HCT116 (cell line): ENCODE results near the gene EEF1AKMT4. TPM values are rescaled to one million over a fixed set of nuclear protein-coding genes. Genes with fewer than 3 reads are reported as not detected.

ENCODE experiments used
- ATAC-seq: fragments of 200-7000 bp; cut with Tn5 transposase; 2 replicates; pipeline ENCODE4 v1.9.1; 2020; ENCODE audit warnings: mild to moderate bottlenecking, moderate library complexity
- BruUV-seq: library from RNA; stranded (reverse); fragments of 400-500 nt; replicated peaks from 2 replicates; lab custom pipeline; 2021; lab: Mats Ljungman, UMichigan
- CTCF ChIA-PET: fragments of 300-600 bp; sonication (Branson Sonifier 250); formaldehyde crosslinking; loops from one replicate; lab custom pipeline; 2021; ENCODE audit warnings: antibody characterized with exemption; lab: Charles Lee
- POLR2A ChIA-PET: fragments of 300-600, 350-600 bp; sonication (Branson Sonifier 250); formaldehyde crosslinking; loops from one replicate; lab custom pipeline; 2021; ENCODE audit warnings: antibody characterized with exemption; lab: Charles Lee
- RAD21 ChIA-PET, 2 experiments: fragments of 300-600 bp; sonication (Branson Sonifier 250); formaldehyde crosslinking; loops; one replicate each; lab custom pipeline; 2023; ENCODE audit warnings: low total read pairs in 2 of 2; ENCODE audit not compliant: uncharacterized antibody in 2 of 2, unreplicated experiment in 2 of 2, low non-redundant PET in 1 of 2; lab: Charles Lee
- DNase-seq: peaks from one replicate; pipeline ENCODE4 v3.0.0-alpha.2; 2010; ENCODE audit warnings: low read depth, low spot score
- H2AFZ ChIP-seq: fragments of 200-600 bp; shearing (Covaris generic), sonication (generic); 2 replicates; pipeline ENCODE4 v1.6.1; 2017; ENCODE audit warnings: low read depth, mixed run types, mixed read lengths, antibody characterized with exemption, low read length; ENCODE audit not compliant: poor library complexity, severe bottlenecking
- H3K27ac ChIP-seq: 2 replicates; pipeline ENCODE4 v1.5.1; 2012; ENCODE audit warnings: low read depth, low read length
- H3K27me3 ChIP-seq: fragments of 200-600 bp; sonication (generic); 2 replicates; pipeline ENCODE4 v1.6.1; 2016; ENCODE audit warnings: mixed run types, low read length, mixed read lengths; ENCODE audit not compliant: insufficient read depth
- H3K36me3 ChIP-seq, 2 experiments: fragments of 200-500 bp in 1 of 2; fragments of 200-600 bp in 1 of 2; sonication (Bioruptor generic) in 1 of 2; sonication (generic) in 1 of 2; 2 replicates each; pipeline versions ENCODE4 v1.5.1 to v1.6.1; 2014 to 2016; ENCODE audit warnings: low read length in 2 of 2, inconsistent platforms in 1 of 2, mixed read lengths in 1 of 2, mixed run types in 1 of 2; ENCODE audit not compliant: insufficient read depth in 2 of 2, control insufficient read depth in 1 of 2
- H3K4me1 ChIP-seq, 2 experiments: fragments of 200-600 bp in 1 of 2; sonication (generic) in 1 of 2; 2 replicates each; pipeline versions ENCODE4 v1.5.1 to v1.6.1; 2012 to 2017; ENCODE audit warnings: low read length in 2 of 2, inconsistent platforms in 1 of 2, mild to moderate bottlenecking in 1 of 2, mixed read lengths in 1 of 2, mixed run types in 1 of 2, moderate library complexity in 1 of 2; ENCODE audit not compliant: insufficient read depth in 2 of 2, control insufficient read depth in 1 of 2
- H3K4me2 ChIP-seq: fragments of 200-600 bp; sonication (generic); 2 replicates; pipeline ENCODE4 v1.6.1; 2017; ENCODE audit warnings: mixed run types, low read length, mixed read lengths
- H3K4me3 ChIP-seq, 2 experiments: fragments of 200-600 bp in 1 of 2; sonication (generic) in 1 of 2; replicated peaks in 1 of 2; 2 replicates each; pipeline ENCODE4 v1.5.1; 2011 to 2016; ENCODE audit warnings: low read length in 2 of 2, control low read depth in 1 of 2, low read depth in 1 of 2, mild to moderate bottlenecking in 1 of 2, mixed read lengths in 1 of 2, mixed run types in 1 of 2
- H3K79me2 ChIP-seq: fragments of 200-600 bp; sonication (generic); 2 replicates; pipeline ENCODE4 v1.6.1; 2017; ENCODE audit warnings: mild to moderate bottlenecking, mixed run types, low read length, moderate library complexity, mixed read lengths; ENCODE audit not compliant: insufficient read depth
- H3K9ac ChIP-seq: fragments of 200-600 bp; sonication (generic); 2 replicates; pipeline ENCODE4 v1.6.1; 2016; ENCODE audit warnings: low read length, mixed read lengths
- H3K9me2 ChIP-seq: fragments of 200-600 bp; sonication (generic), shearing (Covaris generic); 2 replicates; pipeline ENCODE4 v1.6.1; 2017; ENCODE audit warnings: mixed run types, mild to moderate bottlenecking, moderate library complexity; ENCODE audit not compliant: insufficient read depth
- H3K9me3 ChIP-seq, 2 experiments: fragments of 200-500 bp in 1 of 2; fragments of 200-600 bp in 1 of 2; sonication (Bioruptor generic) in 1 of 2; sonication (generic) in 1 of 2; 2 replicates each; pipeline ENCODE4 v1.6.1; 2014 to 2017; ENCODE audit warnings: low read length in 2 of 2, mixed read lengths in 2 of 2, inconsistent platforms in 1 of 2, low read depth in 1 of 2, mild to moderate bottlenecking in 1 of 2, mixed run types in 1 of 2, moderate library complexity in 1 of 2; ENCODE audit not compliant: control insufficient read depth in 1 of 2, insufficient read depth in 1 of 2
- H4K20me1 ChIP-seq: fragments of 200-600 bp; sonication (generic), shearing (Covaris generic); 2 replicates; pipeline ENCODE4 v1.6.1; 2017; ENCODE audit warnings: mixed run types, mild to moderate bottlenecking, moderate library complexity; ENCODE audit not compliant: insufficient read depth
- CBX3 ChIP-seq: IDR thresholded peaks from 2 replicates; pipeline ENCODE4 v1.6.1; 2012; ENCODE audit warnings: low read depth
- JUND ChIP-seq: IDR thresholded peaks from 2 replicates; pipeline ENCODE4 v1.6.1; 2012
- POLR2A ChIP-seq: IDR thresholded peaks from 2 replicates; pipeline ENCODE4 v1.7.0; 2011; ENCODE audit warnings: borderline replicate concordance; ENCODE audit not compliant: insufficient read depth, insufficient read length; ENCODE audit errors: extremely low read depth
- POLR2AphosphoS5 ChIP-seq: IDR thresholded peaks from 2 replicates; pipeline ENCODE4 v1.6.1; 2011; ENCODE audit warnings: mild to moderate bottlenecking, low read depth, low read length, moderate library complexity
- RAD21 ChIP-seq: IDR thresholded peaks from 2 replicates; pipeline ENCODE4 v1.6.1; 2012; ENCODE audit warnings: low read depth, mild to moderate bottlenecking
- SIN3A ChIP-seq: IDR thresholded peaks from 2 replicates; pipeline ENCODE4 v1.6.1; 2012; ENCODE audit warnings: low read depth
- SP1 ChIP-seq: IDR thresholded peaks from 2 replicates; pipeline ENCODE4 v1.6.1; 2012; ENCODE audit warnings: low read depth
- intact Hi-C: fragments of 100-400 bp; cut with micrococcal nuclease; formaldehyde crosslinking; loops from 2 replicates; pipeline ENCODE4 v1.10.0; 2022
- total RNA-seq: library from RNA; stranded (reverse); gene quantifications from one replicate; pipeline ENCODE4 v1.2.1, GENCODE V29; 2021; ENCODE audit not compliant: unreplicated experiment
- TF ChIP-seq, protein P1 (sequence below), 3 experiments: fragments of 200-600 bp in 1 of 3; sonication (generic) in 1 of 3; IDR thresholded peaks in 2 of 3; conservative IDR thresholded peaks in 1 of 3; 2 replicates each; pipeline ENCODE4 v1.5.1; 2012 to 2017; ENCODE audit warnings: low read depth in 2 of 3, low read length in 2 of 3, antibody characterized with exemption in 1 of 3, borderline replicate concordance in 1 of 3, control low read depth in 1 of 3, mild to moderate bottlenecking in 1 of 3, mixed read lengths in 1 of 3, mixed run types in 1 of 3, moderate library complexity in 1 of 3; ENCODE audit not compliant: insufficient read depth in 1 of 3
- TF ChIP-seq, protein P2 (sequence below): IDR thresholded peaks from 2 replicates; pipeline ENCODE4 v1.6.1; 2012; ENCODE audit warnings: low read depth

EEF1AKMT4 gene
- total RNA-seq, 1 experiment from 2014 or later, result 10.5 TPM

DNA sequence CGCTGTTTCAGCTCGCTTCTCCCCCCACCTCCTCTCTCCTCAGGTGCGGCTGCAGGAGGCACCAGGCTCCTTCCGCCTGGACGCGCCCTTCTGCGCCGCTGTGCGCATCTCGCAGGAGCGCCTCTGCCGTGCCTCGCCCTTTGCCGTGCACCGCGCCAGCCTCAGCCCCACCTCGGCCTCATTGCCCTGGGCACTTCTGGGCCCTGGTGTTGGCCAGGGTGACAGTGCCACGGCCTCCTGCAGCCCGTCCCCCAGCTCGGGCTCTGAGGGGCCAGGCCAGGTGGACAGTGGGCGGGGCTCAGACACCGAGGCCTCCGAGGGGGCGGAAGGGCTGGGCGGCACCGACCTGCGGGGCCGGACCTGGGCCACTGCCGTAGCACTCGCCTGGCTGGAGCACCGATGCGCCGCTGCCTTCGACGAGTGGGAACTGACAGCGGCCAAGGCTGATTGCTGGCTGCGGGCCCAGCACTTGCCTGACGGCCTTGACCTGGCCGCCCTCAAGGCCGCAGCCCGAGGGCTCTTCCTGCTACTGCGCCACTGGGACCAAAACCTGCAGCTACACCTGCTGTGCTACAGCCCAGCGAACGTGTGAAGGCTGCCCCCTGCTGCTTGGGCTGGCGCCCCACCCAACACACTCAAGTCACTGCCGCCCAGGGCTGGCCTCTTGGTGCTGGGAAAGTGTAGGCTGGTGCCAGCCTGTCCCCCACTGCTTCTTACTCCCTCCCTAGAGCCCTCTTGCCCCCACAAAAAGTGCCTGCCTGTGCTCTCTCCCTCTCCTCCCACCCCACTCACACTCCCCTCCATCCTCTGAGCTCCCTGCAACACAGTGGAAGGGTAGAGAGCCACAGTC lies 7.8 kb upstream of the EEF1AKMT4 start:
- Histone ChIP-seq H2AFZ (no peak overlapping the region), H3K4me3 (no peak overlapping the region), H3K9me2 (no peaks in the 10 kb centered on the region), H3K4me2 (no peak overlapping the region), H3K36me3 (peaks cover 28 to 38% of the 10 kb centered on the region in 2 experiments; a peak in 3 of 4 replicates), H3K27ac (no peak overlapping the region; the same call in 1 of the 2 replicates), H3K79me2 (peaks cover 16% of the 10 kb centered on the region), H3K4me1 (no peaks in the 10 kb centered on the region), H4K20me1 (no peaks in the 10 kb centered on the region), H3K9ac (no peak overlapping the region), H3K27me3 (no peaks in the 10 kb centered on the region), H3K9me3 (no peaks in the 10 kb centered on the region)
- ChIA-PET RAD21 (interaction anchor here in 1 of 2 experiments (0.8 kb wide), 1 partner anchor 96 kb away, joined by 3 read pairs; no protein-coding TSS in a partner anchor), POLR2A (no interaction called here), CTCF (interaction anchor here (0.8 to 1.8 kb wide), 4 partner anchors 8 to 97 kb away, joined by 3 to 6 read pairs (median 4); no protein-coding TSS in a partner anchor)
- no TSS peak for BruUV-seq
- DNase-seq (no peak), ATAC-seq (peak; percentile 81)
- TF ChIP-seq POLR2AphosphoS5 (peak; percentile 41; the same call in 1 of the 2 replicates), JUND (no peak)
- TF ChIP-seq, protein P1, sequence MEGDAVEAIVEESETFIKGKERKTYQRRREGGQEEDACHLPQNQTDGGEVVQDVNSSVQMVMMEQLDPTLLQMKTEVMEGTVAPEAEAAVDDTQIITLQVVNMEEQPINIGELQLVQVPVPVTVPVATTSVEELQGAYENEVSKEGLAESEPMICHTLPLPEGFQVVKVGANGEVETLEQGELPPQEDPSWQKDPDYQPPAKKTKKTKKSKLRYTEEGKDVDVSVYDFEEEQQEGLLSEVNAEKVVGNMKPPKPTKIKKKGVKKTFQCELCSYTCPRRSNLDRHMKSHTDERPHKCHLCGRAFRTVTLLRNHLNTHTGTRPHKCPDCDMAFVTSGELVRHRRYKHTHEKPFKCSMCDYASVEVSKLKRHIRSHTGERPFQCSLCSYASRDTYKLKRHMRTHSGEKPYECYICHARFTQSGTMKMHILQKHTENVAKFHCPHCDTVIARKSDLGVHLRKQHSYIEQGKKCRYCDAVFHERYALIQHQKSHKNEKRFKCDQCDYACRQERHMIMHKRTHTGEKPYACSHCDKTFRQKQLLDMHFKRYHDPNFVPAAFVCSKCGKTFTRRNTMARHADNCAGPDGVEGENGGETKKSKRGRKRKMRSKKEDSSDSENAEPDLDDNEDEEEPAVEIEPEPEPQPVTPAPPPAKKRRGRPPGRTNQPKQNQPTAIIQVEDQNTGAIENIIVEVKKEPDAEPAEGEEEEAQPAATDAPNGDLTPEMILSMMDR (IDR thresholded peaks at IDR 0.05 in 2 of 3, conservative IDR thresholded peaks at IDR 0.05 in 1 of 3; ENCODE audit: borderline replicate concordance in 1 of 3, insufficient read depth in 1 of 3, low read depth in 2 of 3, low read length in 2 of 3), result peak in 2 of 3 experiments; percentile 41 to 49; a peak in 4 of 6 replicates
- intact Hi-C loops, result no loop called here

DNA sequence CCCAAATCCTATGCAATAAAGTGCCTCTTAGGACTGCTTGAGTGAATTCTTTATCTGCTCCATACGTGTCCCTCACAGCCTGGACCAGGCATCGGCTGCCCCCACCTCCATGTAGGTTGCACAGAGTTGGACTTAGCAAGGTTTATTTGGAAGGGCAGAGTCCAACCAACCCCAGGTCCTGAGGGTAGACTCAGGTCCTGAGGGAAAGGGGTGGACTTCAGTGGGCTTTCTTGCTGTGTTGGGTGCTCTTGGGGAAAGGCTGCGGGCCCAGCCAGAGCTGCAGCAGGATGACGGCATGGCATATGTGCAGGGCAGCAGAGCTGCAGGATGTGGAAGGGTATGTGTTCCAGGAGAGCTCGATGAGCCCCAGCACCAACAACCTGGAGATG lies 7.2 kb upstream of the EEF1AKMT4 start:
- TF ChIP-seq, protein P2, sequence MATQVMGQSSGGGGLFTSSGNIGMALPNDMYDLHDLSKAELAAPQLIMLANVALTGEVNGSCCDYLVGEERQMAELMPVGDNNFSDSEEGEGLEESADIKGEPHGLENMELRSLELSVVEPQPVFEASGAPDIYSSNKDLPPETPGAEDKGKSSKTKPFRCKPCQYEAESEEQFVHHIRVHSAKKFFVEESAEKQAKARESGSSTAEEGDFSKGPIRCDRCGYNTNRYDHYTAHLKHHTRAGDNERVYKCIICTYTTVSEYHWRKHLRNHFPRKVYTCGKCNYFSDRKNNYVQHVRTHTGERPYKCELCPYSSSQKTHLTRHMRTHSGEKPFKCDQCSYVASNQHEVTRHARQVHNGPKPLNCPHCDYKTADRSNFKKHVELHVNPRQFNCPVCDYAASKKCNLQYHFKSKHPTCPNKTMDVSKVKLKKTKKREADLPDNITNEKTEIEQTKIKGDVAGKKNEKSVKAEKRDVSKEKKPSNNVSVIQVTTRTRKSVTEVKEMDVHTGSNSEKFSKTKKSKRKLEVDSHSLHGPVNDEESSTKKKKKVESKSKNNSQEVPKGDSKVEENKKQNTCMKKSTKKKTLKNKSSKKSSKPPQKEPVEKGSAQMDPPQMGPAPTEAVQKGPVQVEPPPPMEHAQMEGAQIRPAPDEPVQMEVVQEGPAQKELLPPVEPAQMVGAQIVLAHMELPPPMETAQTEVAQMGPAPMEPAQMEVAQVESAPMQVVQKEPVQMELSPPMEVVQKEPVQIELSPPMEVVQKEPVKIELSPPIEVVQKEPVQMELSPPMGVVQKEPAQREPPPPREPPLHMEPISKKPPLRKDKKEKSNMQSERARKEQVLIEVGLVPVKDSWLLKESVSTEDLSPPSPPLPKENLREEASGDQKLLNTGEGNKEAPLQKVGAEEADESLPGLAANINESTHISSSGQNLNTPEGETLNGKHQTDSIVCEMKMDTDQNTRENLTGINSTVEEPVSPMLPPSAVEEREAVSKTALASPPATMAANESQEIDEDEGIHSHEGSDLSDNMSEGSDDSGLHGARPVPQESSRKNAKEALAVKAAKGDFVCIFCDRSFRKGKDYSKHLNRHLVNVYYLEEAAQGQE, result no peak
- no peak for TF ChIP-seq SP1
- TF ChIP-seq POLR2A, result no peak
- TF ChIP-seq RAD21, result no peak
- TF ChIP-seq SIN3A, result no peak
- TF ChIP-seq CBX3, result no peak
- intact Hi-C loops, result no loop called here
- Histone ChIP-seq H3K4me2 (no peak overlapping the region), H3K4me3 (no peak overlapping the region), H4K20me1 (no peaks in the 10 kb centered on the region), H2AFZ (no peak overlapping the region), H3K9ac (no peak overlapping the region), H3K79me2 (peaks cover 21% of the 10 kb centered on the region), H3K9me3 (no peaks in the 10 kb centered on the region), H3K36me3 (peaks cover 28 to 38% of the 10 kb centered on the region in 2 experiments; a peak in 3 of 4 replicates), H3K4me1 (peaks cover 0 to under 1% of the 10 kb centered on the region in 2 experiments; a peak in 2 of 4 replicates), H3K27me3 (no peaks in the 10 kb centered on the region), H3K9me2 (no peaks in the 10 kb centered on the region), H3K27ac (no peak overlapping the region; the same call in 1 of the 2 replicates)
- ChIA-PET POLR2A (no interaction called here), RAD21 (no interaction called here), CTCF (interaction anchor here (0.8 to 1.2 kb wide), 3 partner anchors 15 to 98 kb away, joined by 3 to 6 read pairs (median 4); no protein-coding TSS in a partner anchor)
- ATAC-seq, result no peak
- no peak for DNase-seq
- BruUV-seq, result no TSS peak
